Stimulated activated CD8-positive, alpha-beta memory T cell treated with anti-CD3 and anti-CD28 coated beads, Interleukin-15, amount 100 ng/mL, for 24 hours (primary cell): Measurements from ENCODE around the gene CASTOR2.
"Not testable (repeated sequence)": the region's sequence is repeated elsewhere in the genome, so short reads cannot be mapped to it uniquely, and the experiment has no call there.

Experiments
- DNase-seq: peaks from one replicate; pipeline ENCODE4 v3.0.0-alpha.2; 2020; ENCODE audit warnings: low read depth

CASTOR2 gene

DNA sequence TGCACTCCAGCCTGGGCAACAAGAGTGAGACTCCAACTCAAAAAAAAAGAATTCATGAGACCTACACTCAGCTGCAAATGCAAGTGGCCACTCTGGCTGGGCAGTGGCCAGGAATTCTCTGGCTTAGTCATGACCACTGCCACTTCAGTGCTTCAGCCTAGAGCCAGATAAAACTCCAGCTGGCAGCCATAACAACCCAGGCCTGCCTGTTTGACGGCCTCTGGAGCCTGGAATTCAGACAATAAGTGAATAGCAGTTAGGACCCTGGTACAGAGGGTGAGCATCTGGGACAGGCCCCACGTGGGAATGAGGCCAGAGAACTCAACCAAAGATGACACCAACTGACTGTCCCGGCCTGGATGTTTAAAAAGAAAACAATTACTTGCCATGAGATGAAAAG is 90.2 kb downstream of the CASTOR2 start:
- DNase-seq = no peak

DNA sequence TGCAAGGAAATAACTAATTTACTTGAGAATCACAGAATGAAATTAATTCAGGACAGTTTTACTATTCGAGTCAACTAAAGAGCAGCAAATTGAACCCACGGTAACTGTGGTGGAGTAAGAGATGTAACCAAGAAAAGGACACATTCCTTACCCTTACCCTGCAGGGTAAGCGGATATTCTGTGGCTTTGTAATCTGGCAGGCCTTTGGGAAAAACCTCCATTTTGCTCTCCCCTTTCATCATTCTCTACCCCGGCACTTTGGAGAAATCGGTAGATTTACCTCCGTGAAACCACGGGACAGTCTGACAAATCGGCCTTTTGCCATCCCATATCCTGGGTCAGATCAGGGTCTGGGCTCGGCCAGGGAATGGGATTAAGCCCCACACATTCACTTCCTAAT is 90.7 kb downstream of the CASTOR2 start:
- DNase-seq = no peak

DNA sequence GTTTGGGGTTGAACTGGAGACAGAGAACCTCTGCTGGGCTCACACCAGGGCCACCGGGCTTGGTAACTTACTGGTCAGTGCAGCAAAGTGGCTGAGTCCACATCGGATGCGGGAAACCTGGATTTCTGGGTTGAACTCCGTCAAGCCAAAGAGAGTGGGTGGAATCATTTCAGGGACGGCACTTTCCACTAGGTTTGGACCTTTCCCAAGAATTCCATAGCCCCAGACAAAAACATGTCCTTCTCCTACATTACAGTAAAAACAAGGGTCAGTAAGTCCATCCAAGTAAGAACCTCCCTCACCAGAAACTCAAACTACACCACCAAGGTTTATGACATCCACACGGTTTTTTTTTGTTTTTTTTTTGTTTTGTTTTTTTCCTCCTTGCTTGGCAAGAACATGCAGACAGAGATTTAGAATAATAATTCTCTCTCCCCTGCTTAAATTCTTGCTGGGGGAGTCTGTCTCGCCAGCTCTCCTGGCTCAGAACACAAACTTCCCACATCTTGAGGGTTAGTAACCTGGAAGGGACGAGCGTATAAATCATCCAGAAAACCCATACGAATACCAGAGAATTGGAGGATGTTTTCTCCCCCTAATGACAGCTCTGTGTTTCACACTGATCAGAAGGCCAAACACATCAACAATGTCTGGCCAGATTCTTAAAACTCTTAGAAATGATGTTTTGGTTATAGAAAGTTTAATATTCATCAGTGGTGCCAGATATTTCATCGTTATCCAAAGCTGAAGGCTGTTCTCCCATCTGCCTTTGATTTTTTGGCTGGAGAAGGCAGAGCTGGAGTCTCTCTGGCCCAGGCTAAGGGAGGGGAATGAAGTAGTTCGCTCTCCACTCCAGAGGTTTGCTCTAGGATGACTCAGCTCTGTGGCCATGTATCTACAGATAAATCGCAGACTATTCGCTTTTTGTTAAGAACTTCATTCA is 91.6 kb downstream of the CASTOR2 start:
- DNase-seq = no peak

DNA sequence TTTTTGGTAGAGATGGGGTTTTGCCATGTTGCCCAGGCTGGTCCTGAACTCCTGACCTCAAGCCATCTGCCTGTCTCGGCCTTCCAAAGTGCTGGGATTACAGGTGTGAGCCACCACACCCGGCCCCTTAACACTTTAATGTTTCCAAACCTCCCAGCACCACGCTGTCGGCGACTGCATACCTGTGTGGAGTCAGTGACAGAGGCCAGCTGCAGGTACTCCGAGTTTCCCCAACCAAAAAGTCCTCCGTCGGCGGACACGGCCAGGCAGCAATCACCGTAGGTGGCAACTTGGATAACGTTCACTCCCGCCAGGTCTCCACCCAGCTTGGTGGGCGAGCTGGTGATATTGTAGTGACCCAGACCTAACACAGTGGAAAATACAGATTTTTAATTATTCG is 93.9 kb downstream of the CASTOR2 start:
- no peak for DNase-seq

DNA sequence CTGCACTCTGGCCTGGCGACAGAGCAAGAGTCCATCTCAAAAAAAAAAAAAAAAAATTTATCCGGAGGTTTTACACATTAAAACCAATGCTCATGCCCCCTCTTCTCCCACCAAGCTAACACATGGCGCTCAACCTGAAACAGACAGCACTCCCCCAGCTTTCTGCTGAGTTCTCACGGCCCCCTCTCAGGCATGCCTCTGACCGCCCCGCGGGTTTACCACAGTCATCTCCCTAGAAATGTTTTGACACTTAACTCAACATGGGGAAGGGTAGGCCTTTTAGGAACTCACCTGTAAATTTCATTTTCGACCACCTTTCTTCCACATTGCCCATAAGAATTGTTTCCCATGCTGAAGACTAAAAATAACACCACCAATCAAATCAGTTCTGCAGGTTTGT is 99.8 kb downstream of the CASTOR2 start:
- DNase-seq = no peak

DNA sequence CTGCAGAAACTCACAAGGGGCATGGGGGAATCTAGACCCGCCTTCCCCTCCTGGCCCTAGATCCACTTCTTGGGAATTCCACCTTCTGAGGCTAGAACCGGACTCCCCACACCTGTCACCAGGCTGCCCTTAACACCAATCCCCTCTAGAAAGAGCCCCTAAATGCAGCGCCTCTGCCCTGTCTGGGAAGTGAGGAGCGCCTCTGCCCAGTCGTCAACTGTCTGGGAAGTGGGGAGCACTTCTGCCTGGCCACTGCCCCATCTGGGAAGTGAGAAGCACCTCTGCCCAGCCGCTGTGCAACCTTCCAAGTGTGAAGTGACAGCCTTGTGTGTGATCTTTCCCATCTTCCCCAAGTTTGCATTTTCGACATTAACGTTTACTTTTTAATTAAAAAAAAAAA is 100.3 kb downstream of the CASTOR2 start:
- no peak for DNase-seq

DNA sequence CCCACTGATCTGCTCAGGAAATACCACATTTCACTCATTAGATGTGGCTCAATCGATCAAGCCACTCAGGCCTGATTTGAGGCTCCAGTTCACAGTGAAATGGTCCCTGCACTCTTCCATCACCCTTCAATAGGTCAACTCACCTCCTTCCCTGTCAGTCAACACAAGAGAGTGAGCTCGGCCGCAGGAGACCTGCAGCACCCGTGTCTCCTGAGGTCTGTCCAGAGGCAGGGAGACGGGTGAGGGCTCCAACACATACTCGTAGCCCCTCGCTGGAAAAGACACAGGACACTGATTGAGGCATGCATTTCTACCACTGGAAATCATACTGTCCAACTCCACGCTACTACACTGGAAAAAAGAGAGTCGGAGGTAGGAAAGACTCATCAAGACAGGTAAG is 102.0 kb downstream of the CASTOR2 start:
- no peak for DNase-seq

DNA sequence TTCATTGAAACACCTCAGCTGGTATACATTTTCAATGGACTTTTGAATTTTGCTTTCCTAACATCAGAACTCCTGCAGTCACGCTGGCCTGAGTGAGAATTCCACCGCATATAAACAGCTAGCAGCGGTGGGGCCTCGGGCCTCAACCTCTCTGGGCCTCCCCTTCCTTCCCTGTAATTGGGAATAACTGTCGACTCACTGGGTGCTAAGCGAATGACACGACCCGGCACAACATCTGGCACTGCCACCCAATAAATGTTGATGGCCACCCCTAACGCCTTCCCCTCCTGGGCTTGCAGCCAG is 108.4 kb downstream of the CASTOR2 start:
- DNase-seq = no peak

DNA sequence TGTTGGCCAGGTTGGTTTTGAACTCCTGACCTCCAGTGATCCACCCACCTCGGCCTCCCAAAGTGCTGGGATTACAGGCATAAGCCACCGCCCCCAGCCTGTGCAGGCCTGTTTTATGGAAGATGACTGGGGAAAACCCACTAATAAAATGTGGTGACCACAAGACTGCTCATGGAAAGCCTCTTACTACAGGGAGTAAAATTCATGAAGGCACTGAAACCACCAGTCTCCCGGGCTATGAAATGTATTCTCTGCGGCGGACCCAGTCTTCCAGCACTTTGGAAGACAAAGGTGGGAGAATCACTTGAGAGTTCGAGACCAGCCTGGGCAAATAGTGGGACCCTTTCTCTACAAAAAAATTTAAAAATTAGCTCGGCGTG is 109.7 kb downstream of the CASTOR2 start:
- DNase-seq = not testable (repeated sequence)
